Anterior cingulate cortex (tissue), 58 donors: Measurements from ENCODE around the gene NFATC4.
"Not testable (repeated sequence)": the region's sequence is repeated elsewhere in the genome, so short reads cannot be mapped to it uniquely, and the experiment has no call there.

Experiments used
- DNase-seq, 58 donors: peaks; one replicate each; lab custom pipeline; 2025; lab: John Stamatoyannopoulos, UW

Gene NFATC4

GRCh38 chr14:24337824-24338175 lies 30.2 kb upstream of the NFATC4 start:
- DNase-seq, result no peak

GRCh38 chr14:24338843-24339242 lies 29.1 kb upstream of the NFATC4 start:
- DNase-seq, result no peak

DNA sequence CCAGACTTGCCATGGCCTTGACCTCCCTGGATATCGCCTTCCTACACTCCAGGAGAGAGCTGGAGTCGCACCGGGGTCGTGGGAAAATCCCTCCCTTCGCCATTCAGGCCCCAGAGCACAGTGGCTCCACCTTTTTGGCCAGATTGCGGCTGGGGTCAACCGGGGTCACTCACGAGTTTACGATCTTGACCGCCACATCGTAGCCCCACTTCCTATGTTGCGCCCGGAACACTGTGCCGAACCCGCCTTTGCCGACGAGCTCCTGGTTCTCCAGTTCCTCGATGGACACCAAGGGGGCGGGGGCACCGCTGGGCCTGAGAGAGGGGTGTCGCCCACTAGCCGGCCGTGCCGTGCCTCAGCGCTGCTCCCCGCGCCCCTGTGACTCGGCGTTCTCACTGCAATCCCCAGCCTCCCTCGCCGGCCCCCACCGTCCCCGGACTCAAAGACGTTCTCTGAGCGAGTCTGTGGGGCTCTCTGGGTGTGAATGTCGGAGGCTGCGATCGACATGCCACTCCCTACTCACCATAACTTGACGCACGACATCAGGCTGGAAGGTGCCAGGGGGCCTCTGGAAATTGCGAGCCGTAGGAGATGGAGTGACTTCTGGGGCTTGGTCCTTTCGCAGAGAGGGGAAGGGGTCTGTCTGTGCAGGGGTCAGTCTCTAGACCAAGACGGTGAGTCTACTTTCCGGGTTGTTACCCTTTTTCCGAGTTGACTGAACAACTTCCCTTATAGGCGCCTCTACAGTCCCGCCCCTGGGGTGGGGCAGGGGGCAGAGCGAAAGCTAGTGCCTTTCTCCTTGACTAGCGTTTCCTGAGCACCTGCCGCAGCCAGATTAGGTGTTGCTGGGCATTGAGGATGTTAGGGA lies 28.5 kb upstream of the NFATC4 start, which contains the start of gene RIPK3:
TSS of gene RIPK3 (minus strand) at position 708 of the 868 bp plus-strand sequence. CDS start at position 543, 165 bp downstream.
- no peak for DNase-seq

DNA sequence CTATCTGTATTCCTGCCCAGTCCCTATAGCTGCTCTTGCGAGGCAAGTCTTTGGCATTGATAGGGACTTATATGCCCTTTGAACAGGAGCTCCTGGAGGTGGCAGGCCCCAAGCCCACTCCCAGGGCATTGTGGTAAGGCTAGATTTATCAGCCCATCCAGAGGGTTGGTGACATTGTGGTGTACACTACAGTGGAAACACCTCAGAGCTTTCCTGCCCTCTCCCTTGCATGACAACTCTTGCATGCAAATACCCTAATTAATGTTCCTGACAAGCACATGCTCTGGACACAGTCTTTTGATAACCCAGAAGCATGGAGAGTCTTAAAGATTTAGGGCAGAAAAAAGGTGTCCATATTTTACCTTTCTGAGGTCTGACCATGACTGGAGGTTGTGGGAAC lies 27.4 kb upstream of the NFATC4 start:
- no peak for DNase-seq

- no peak for DNase-seq
These were observed 25.1 kb upstream of the NFATC4 start for GRCh38 chr14:24342889-24343288.

GRCh38 chr14:24343795-24344660 lies 24.0 kb upstream of the NFATC4 start:
- no peak for DNase-seq

DNA sequence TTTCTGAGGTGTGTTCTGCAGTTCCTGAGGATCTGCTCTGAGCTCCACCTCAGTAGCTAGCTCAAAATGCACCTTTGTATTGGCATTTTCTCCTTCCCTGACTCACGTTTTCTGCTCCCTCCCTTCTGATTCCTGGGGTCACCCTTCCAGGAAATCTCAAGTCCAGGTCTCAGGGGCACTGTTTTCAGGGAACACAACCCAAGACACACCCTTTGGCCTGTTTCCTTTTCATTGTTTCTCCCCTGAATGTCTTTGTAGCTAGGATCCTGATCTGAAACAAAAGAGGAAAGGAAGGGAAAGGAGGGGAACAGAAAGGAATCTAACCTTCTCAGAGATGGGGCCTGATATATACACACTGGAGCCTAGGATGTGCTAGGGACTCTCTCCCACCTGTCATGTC lies 20.9 kb upstream of the NFATC4 start:
- DNase-seq, result no peak

- no peak for DNase-seq
These were observed 19.8 kb upstream of the NFATC4 start for GRCh38 chr14:24348186-24348585.

DNA sequence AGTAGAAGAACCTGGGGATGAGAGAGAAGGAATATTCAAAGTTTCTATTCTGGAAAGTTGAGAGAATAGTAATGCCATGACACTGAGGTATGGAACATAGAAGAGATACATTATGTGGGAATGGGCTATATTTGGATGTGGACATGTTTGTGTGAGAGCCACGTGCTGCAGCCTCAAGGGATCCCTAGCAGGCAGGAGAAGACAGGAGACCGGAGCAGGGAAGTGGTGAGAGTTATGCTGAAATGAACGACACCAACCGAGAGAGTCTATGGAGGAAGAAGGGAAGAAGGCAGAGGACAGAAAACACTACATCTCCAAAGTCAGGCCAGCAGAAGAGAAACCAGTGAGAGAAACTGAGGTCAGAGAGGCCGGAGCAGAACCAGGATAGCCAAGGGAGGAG lies 18.2 kb upstream of the NFATC4 start:
- DNase-seq, result no peak

DNA sequence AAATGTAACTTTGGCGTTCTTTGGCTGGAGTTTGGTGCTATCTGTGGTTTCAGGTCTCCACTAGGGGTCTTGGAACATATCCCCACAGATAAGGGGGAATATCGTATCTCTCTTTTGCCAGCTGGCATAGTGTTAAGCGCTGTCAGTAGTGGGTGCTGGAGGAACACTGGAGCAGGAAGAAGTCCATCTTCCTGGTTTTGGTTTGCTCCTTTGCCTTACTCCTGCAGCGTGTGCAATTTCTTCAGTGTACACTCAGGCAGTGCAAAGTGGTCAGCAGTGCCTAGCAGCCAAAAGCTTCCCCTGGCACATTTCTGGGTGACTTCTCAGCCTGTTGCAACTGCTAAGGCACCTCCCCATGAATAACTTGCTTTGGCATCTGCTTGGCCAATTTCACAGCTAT lies 16.5 kb upstream of the NFATC4 start:
- DNase-seq, result no peak

- no peak for DNase-seq
These were observed 14.2 kb upstream of the NFATC4 start for GRCh38 chr14:24353559-24354481.

- DNase-seq, result not testable (repeated sequence)
These were observed 13.5 kb upstream of the NFATC4 start for GRCh38 chr14:24354482-24354825.

GRCh38 chr14:24355009-24355408 lies 13.0 kb upstream of the NFATC4 start:
- DNase-seq, result no peak

DNA sequence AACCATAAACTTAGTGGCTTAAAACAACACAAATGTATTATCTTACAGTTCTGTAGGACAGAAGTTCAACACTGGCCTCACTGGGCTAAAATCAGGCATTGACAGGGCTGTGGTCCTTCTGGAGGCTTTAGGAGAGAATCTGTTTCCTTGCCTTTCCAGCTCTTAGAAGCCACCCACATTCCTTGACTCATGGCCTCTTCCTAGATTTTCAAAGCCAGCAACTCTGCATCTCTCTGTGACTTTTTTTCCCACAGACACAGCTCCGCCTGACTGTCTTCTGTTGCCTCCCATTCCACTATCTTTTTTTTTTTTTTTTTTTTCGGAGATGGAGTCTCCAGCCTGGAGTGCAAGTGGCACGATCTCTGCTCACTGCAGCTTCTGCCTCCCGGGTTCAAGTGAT lies 11.8 kb upstream of the NFATC4 start:
- DNase-seq, result no peak

DNA sequence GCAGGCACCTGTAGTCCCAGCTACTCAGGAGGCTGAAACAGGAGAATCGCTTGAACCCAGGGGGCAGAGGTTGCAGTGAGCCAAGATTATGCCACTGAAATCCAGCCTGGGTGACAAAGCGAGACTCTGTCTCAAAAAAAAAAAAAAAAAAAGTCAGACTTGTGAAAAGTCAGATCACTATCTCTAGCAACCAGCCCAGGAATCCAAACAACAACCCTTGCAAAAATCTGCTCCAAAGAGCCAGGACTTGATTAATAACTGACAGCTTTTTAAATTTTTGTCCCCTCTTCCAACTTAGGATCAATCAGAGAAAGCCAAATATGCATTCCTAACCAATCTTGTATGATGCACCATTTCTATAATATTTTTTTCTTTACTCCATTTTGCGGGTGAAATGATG lies 7.7 kb upstream of the NFATC4 start:
- no peak for DNase-seq

DNA sequence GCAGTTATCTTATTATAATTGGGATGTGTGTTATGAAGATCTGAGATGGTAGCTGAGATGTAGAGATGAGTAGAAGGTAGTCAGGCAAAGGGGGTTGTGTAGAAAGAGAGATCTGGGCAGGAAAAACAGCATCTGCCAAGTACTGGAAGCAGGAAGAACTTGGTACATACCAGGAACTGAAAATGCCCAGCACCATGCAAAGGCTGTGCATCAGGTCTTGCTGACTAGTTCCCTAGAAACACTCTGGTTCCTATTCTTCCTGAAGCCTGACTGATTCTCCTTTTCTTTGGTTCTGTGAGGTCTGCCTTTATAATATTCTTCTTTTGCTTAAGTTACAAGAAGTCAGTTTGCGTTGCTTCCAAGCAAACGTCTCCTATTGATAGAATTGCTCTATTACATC lies 6.7 kb upstream of the NFATC4 start:
- DNase-seq, result no peak

DNA sequence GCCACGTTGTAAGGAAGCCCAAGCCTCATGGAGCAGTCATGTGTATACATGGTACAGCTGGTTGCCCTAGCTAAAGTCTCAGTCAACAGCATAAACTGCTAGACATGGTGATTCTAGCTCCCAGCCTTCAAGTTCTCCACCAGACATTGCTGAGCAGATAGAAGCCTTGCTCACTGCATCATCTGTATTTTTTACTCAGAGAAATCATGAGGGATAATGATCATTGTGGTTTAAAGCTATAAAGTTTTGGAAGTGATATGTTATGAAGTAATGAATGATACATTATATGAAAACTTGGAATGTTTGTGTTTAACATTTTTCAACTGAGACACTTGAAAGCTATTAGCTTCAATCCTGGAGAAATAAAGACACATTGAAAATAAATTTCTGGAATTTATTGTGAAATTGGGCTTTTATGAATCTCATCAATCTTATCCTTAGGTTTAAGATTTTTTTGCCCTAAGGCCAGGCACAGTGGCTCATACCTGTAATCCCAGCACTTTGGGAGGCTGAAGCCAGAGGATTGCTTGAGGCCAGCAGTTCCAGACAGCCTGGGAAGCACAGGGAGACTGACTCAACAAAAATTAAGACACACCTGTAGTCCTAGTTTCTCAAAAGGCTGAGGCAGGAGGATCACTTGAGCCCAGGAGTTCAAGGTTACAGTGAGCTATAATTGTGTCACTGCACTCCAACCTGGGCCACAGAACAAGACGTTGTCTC lies 5.6 kb upstream of the NFATC4 start:
- no peak for DNase-seq

DNA sequence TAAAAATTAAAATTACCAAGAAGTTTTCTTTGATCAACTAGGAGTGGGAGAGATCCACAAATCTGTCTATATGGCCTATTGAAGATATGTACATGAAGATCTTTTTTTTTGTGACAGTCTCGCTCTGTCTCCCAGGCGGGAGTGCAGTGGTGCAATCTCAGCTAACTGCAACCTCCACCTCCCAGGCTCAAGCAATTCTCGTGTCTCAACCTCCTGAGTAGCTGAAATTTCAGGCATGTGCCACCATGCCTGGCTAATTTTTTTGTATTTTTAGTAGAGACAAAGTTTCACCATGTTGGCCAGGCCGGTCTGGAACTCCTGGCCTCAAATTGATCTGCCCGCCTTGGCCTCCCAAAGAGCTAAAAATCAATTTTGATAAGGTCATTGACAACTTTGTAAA lies 4.6 kb upstream of the NFATC4 start:
- no peak for DNase-seq

- no peak for DNase-seq
These were observed 3.1 kb upstream of the NFATC4 start for GRCh38 chr14:24364841-24365240.
